ENCODE results near the gene DGKH. TPM values are rescaled to one million over a fixed set of nuclear protein-coding genes. Genes with fewer than 3 reads are reported as not detected.

Gene DGKH
- total and polyA plus RNA-seq, 2 donors (not counting 1 experiment from before 2014, with no cell fraction given) = 0.06 to 0.67 TPM

- intact Hi-C loops (cut with micrococcal nuclease) = no loop called here
- Histone ChIP-seq H3K79me2 (ENCODE audit: control insufficient read depth, insufficient read depth, low read length) (no peaks in the 10 kb centered on the region), H3K4me1 (ENCODE audit: control insufficient read depth in 2 of 2, insufficient read depth in 2 of 2, low read length in 2 of 2) (no peaks in the 10 kb centered on the region), H3K9ac (ENCODE audit: low read length) (no peak overlapping the region), H3K27ac (ENCODE audit: low read length in 2 of 2) (no peak overlapping the region), H3K4me3 (ENCODE audit: control extremely low read depth in 1 of 5, extremely low read depth in 1 of 5, insufficient read depth in 1 of 5, low read depth in 2 of 5, low read length in 4 of 5) (no peak overlapping the region), H3K27me3 (replicated peaks in 1 of 4; ENCODE audit: control extremely low read depth in 1 of 4, control insufficient read depth in 3 of 4, insufficient read depth in 4 of 4, low read length in 3 of 4) (no peaks in the 10 kb centered on the region), H3K9me3 (ENCODE audit: control extremely low read depth in 1 of 3, control insufficient read depth in 2 of 3, insufficient read depth in 1 of 3, low read length in 2 of 3) (no peaks in the 10 kb centered on the region), H3K4me2 (replicated peaks; ENCODE audit: low read depth, low read length, poor library complexity, severe bottlenecking) (no peak overlapping the region), H2AFZ (ENCODE audit: insufficient read depth, low read depth, low read length, poor library complexity, severe bottlenecking) (no peak overlapping the region), H3K36me3 (replicated peaks in 1 of 2; ENCODE audit: control extremely low read depth in 1 of 2, control insufficient read depth in 1 of 2, extremely low read depth in 1 of 2, insufficient read depth in 2 of 2, low read length in 1 of 2) (no peaks in the 10 kb centered on the region), H4K20me1 (ENCODE audit: control insufficient read depth, insufficient read depth, low read length, poor library complexity, severe bottlenecking) (no peaks in the 10 kb centered on the region)
- CTCF ChIA-PET = interaction anchor here (0.7 kb wide), 1 partner anchor 127 kb away, joined by 3 read pairs; no protein-coding TSS in a partner anchor
- ATAC-seq (ENCODE audit: low read depth) = no peak
- Mint-ChIP-seq H3K27ac (no peak overlapping the region), H3K4me1 (no peaks in the 10 kb centered on the region), H3K9me3 (ENCODE audit: insufficient read depth) (no peaks in the 10 kb centered on the region), H3K4me3 (no peak overlapping the region), H3K27me3 (no peaks in the 10 kb centered on the region)
- no peak for TF ChIP-seq EZH2 (IDR thresholded peaks at IDR 0.05; ENCODE audit: borderline replicate concordance, insufficient read depth, low read depth, low read length, poor library complexity, severe bottlenecking)
- TF ChIP-seq CTCF (IDR thresholded peaks at IDR 0.05) = no peak
- POLR2A ChIA-PET = no interaction called here
- WGBS (ENCODE audit: insufficient coverage) = 100% methylated on average over 4 of the region's 5 CpGs
- DNase-seq = no peak
Observed at GRCh38 chr13:42064966-42065365, 16.5 kb downstream of the DGKH start.

GRCh38 chr13:42065414-42065813 lies 17.0 kb downstream of the DGKH start:
- Mint-ChIP-seq H3K4me1 (no peaks in the 10 kb centered on the region), H3K9me3 (ENCODE audit: insufficient read depth) (no peaks in the 10 kb centered on the region), H3K27ac (no peak overlapping the region), H3K4me3 (no peak overlapping the region), H3K27me3 (no peaks in the 10 kb centered on the region)
- no peak for TF ChIP-seq EZH2 (IDR thresholded peaks at IDR 0.05; ENCODE audit: borderline replicate concordance, insufficient read depth, low read depth, low read length, poor library complexity, severe bottlenecking)
- TF ChIP-seq CTCF (IDR thresholded peaks at IDR 0.05) = no peak
- H3K27me3 ChIP-seq (replicated peaks in 1 of 4; ENCODE audit: control extremely low read depth in 1 of 4, control insufficient read depth in 3 of 4, insufficient read depth in 4 of 4, low read length in 3 of 4) = no peaks in the 10 kb centered on the region
- no peaks in the 10 kb centered on the region for H3K9me3 ChIP-seq (ENCODE audit: control extremely low read depth in 1 of 3, control insufficient read depth in 2 of 3, insufficient read depth in 1 of 3, low read length in 2 of 3)
- CTCF ChIA-PET = no interaction called here
- H2AFZ ChIP-seq (ENCODE audit: insufficient read depth, low read depth, low read length, poor library complexity, severe bottlenecking) = no peak overlapping the region
- intact Hi-C loops (cut with micrococcal nuclease) = no loop called here
- DNase-seq = no peak
- H3K79me2 ChIP-seq (ENCODE audit: control insufficient read depth, insufficient read depth, low read length) = no peaks in the 10 kb centered on the region
- H3K36me3 ChIP-seq (replicated peaks in 1 of 2; ENCODE audit: control extremely low read depth in 1 of 2, control insufficient read depth in 1 of 2, extremely low read depth in 1 of 2, insufficient read depth in 2 of 2, low read length in 1 of 2) = no peaks in the 10 kb centered on the region
- no peaks in the 10 kb centered on the region for H4K20me1 ChIP-seq (ENCODE audit: control insufficient read depth, insufficient read depth, low read length, poor library complexity, severe bottlenecking)
- WGBS (ENCODE audit: insufficient coverage) = 100% methylated on average over 3 of the region's 4 CpGs
- ATAC-seq (ENCODE audit: low read depth) = no peak
- no peak overlapping the region for H3K4me2 ChIP-seq (replicated peaks; ENCODE audit: low read depth, low read length, poor library complexity, severe bottlenecking)
- H3K27ac ChIP-seq (ENCODE audit: low read length in 2 of 2) = no peak overlapping the region
- H3K4me1 ChIP-seq (ENCODE audit: control insufficient read depth in 2 of 2, insufficient read depth in 2 of 2, low read length in 2 of 2) = no peaks in the 10 kb centered on the region
- POLR2A ChIA-PET = no interaction called here
- no peak overlapping the region for H3K4me3 ChIP-seq (ENCODE audit: control extremely low read depth in 1 of 5, extremely low read depth in 1 of 5, insufficient read depth in 1 of 5, low read depth in 2 of 5, low read length in 4 of 5)
- H3K9ac ChIP-seq (ENCODE audit: low read length) = no peak overlapping the region

Data from B cell (primary cell).